Gastrocnemius medialis (tissue), 4 donors: ENCODE data around the gene GSTM3. TPM values are rescaled to one million over a fixed set of nuclear protein-coding genes. Genes with fewer than 3 reads are reported as not detected.
A peak's percentile ranks its signal among the peaks of the same experiment; 100 is the strongest.

ENCODE experiments used
- ATAC-seq, 2 donors: fragments of 150-250 bp; one replicate each; pipeline ENCODE4 v1.9.1; 2016
- DNase-seq, 2 donors: peaks; one replicate each; pipeline ENCODE4 v3.0.0-alpha.2; 2019
- H3K27ac ChIP-seq, 4 donors: fragments of 200-600 bp; sonication (generic); 1 replicate in 1 of 4; 2 replicates in 3 of 4; pipeline ENCODE4 v1.5.1; 2016 to 2018; ENCODE audit warnings: mild to moderate bottlenecking in 2 of 4, moderate library complexity in 1 of 4
- H3K27me3 ChIP-seq, 3 donors: fragments of 200-600 bp; sonication (generic) in 2 of 3; 1 replicate in 1 of 3; 2 replicates in 2 of 3; pipeline versions ENCODE4 v1.5.1 to v1.6.0; 2016 to 2019; ENCODE audit warnings: mild to moderate bottlenecking in 1 of 3, moderate library complexity in 1 of 3
- H3K36me3 ChIP-seq, 2 donors: fragments of 200-600 bp; sonication (generic) in 1 of 2; one replicate each; pipeline ENCODE4 v1.5.1; 2017 to 2018
- H3K4me1 ChIP-seq, 2 donors: fragments of 200-600 bp; sonication (generic) in 1 of 2; one replicate each; pipeline ENCODE4 v1.5.1; 2016 to 2017; ENCODE audit warnings: mild to moderate bottlenecking in 2 of 2
- H3K4me3 ChIP-seq, 4 donors: fragments of 200-600 bp; sonication (generic) in 3 of 4; 1 replicate in 1 of 4; 2 replicates in 3 of 4; pipeline ENCODE4 v1.5.1; 2016 to 2019; ENCODE audit warnings: mild to moderate bottlenecking in 2 of 4
- H3K9me3 ChIP-seq, 3 donors: fragments of 200-600 bp; sonication (generic) in 2 of 3; 1 replicate in 1 of 3; 2 replicates in 2 of 3; pipeline ENCODE4 v1.5.1; 2016 to 2019
- POLR2A ChIP-seq, 2 donors: fragments of 450-650 bp; IDR thresholded peaks; one replicate each; pipeline ENCODE4 v1.6.1; 2017; ENCODE audit warnings: antibody characterized with exemption in 2 of 2, mild to moderate bottlenecking in 2 of 2, moderate library complexity in 2 of 2
- in situ Hi-C, 4 donors: fragments of 200-750 bp; cut with MboI; loops; one replicate each; pipeline versions ENCODE4 v1.15.0 to v1.8.0; 2017; ENCODE audit warnings: low sequenced_read_pairs in 4 of 4
- intact Hi-C: fragments of 100-400 bp; cut with DNase I; formaldehyde crosslinking; loops from one replicate; pipeline ENCODE4 v1.15.1; 2023; ENCODE audit warnings: low total_unique reads
- total RNA-seq, 4 donors: library from RNA; depleted of rRNA; stranded (reverse); fragments of >200 nt; gene quantifications; one replicate each; pipeline versions ENCODE4 v1.1.0 to v1.2.3, GENCODE V29; 2016
- TF ChIP-seq, protein P1 (sequence below), 5 experiments: fragments of 450-650 bp in 3 of 5; fragments of 200-600 bp in 2 of 5; sonication (generic) in 2 of 5; IDR thresholded peaks in 4 of 5; conservative IDR thresholded peaks in 1 of 5; 1 replicate in 4 of 5; 2 replicates in 1 of 5; pipeline ENCODE4 v1.5.1; 2016 to 2019; ENCODE audit warnings: antibody characterized with exemption in 5 of 5, mild to moderate bottlenecking in 3 of 5, moderate library complexity in 3 of 5

Gene GSTM3
- total RNA-seq, 4 donors from 2014 or later = 54.2 to 85.6 (median 71.8) TPM

DNA sequence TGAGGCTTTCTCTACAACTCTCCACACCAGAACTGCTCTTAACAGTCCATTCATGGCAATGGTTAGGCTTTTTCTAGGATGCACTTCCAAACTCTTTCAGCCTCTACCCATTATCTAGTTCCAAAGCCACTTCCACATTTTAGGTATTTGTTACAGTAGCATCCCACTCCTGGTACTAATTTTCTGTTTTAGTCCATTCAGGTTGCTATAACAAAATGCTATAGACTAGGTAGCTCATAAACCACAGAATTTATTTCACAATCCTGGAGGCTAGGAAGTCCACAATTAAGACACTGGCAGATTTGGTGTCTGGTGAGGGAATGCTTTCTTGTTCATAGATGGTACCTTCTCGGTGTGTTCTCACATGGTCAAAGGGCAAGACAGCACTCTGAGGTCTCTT, 40.1 kb upstream of the GSTM3 start:
- H3K36me3 ChIP-seq = no peaks in the 10 kb centered on the region
- intact Hi-C loops (no loop called here), in situ Hi-C loops (no loop called here)
- no peak for ATAC-seq
- peaks cover 0 to under 1% of the 10 kb centered on the region in 2 donors for H3K4me1 ChIP-seq
- no peaks in the 10 kb centered on the region for H3K27me3 ChIP-seq
- no peak overlapping the region for H3K4me3 ChIP-seq
- TF ChIP-seq POLR2A (IDR thresholded peaks at IDR 0.05) = no peak
- TF ChIP-seq, protein P1, sequence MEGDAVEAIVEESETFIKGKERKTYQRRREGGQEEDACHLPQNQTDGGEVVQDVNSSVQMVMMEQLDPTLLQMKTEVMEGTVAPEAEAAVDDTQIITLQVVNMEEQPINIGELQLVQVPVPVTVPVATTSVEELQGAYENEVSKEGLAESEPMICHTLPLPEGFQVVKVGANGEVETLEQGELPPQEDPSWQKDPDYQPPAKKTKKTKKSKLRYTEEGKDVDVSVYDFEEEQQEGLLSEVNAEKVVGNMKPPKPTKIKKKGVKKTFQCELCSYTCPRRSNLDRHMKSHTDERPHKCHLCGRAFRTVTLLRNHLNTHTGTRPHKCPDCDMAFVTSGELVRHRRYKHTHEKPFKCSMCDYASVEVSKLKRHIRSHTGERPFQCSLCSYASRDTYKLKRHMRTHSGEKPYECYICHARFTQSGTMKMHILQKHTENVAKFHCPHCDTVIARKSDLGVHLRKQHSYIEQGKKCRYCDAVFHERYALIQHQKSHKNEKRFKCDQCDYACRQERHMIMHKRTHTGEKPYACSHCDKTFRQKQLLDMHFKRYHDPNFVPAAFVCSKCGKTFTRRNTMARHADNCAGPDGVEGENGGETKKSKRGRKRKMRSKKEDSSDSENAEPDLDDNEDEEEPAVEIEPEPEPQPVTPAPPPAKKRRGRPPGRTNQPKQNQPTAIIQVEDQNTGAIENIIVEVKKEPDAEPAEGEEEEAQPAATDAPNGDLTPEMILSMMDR (IDR thresholded peaks at IDR 0.05 in 4 of 5, conservative IDR thresholded peaks at IDR 0.05 in 1 of 5) = no peak
- H3K9me3 ChIP-seq = no peaks in the 10 kb centered on the region
- no peak for DNase-seq
- H3K27ac ChIP-seq = no peak overlapping the region

- DNase-seq = peak in 1 of 2 donors; percentile 8
- no peak for TF ChIP-seq POLR2A (IDR thresholded peaks at IDR 0.05)
- TF ChIP-seq, protein P1 (IDR thresholded peaks at IDR 0.05 in 4 of 5, conservative IDR thresholded peaks at IDR 0.05 in 1 of 5) = no peak
Observed at GRCh38 chr1:109777980-109778625, 37.3 kb upstream of the GSTM3 start.

GRCh38 chr1:109777436-109777835, 36.6 kb upstream of the GSTM3 start:
- H3K4me1 ChIP-seq = peaks cover 0 to 3% of the 10 kb centered on the region in 2 donors
- no peak for TF ChIP-seq POLR2A (IDR thresholded peaks at IDR 0.05)
- TF ChIP-seq, protein P1 (IDR thresholded peaks at IDR 0.05 in 4 of 5, conservative IDR thresholded peaks at IDR 0.05 in 1 of 5) = no peak
- intact Hi-C loops = no loop called here
- DNase-seq (peak in 1 of 2 donors; percentile 12), ATAC-seq (no peak)
- H3K27ac ChIP-seq = no peak overlapping the region
- H3K4me3 ChIP-seq = no peak overlapping the region
- no peaks in the 10 kb centered on the region for H3K36me3 ChIP-seq
- no peaks in the 10 kb centered on the region for H3K27me3 ChIP-seq
- no peaks in the 10 kb centered on the region for H3K9me3 ChIP-seq
- in situ Hi-C loops = loop anchor here (5.0 to 10.0 kb wide), 4 partner anchors 200 to 233 kb away; partner anchors contain the start of genes AHCYL1 (in 2 of the 4) and GNAI3 (in 2 of the 4)

More at GRCh38 chr1:109777980-109778625, 37.3 kb upstream of the GSTM3 start:
- no peaks in the 10 kb centered on the region for H3K9me3 ChIP-seq
- in situ Hi-C loops (loop anchor here (5.0 to 10.0 kb wide), 4 partner anchors 199 to 233 kb away; partner anchors contain the start of genes AHCYL1 (in 2 of the 4) and GNAI3 (in 2 of the 4)), intact Hi-C loops (no loop called here)
- H3K4me3 ChIP-seq = no peak overlapping the region
- H3K36me3 ChIP-seq = no peaks in the 10 kb centered on the region
- H3K27me3 ChIP-seq = no peaks in the 10 kb centered on the region
- H3K4me1 ChIP-seq = peaks cover 0 to 3% of the 10 kb centered on the region in 2 donors
- no peak for ATAC-seq
- no peak overlapping the region for H3K27ac ChIP-seq

GRCh38 chr1:109776911-109777310, 36.1 kb upstream of the GSTM3 start:
- intact Hi-C loops = loop anchor here (1.0 kb wide), 1 partner anchor 207 kb away; the partner anchor contains the start of gene AHCYL1
- H3K36me3 ChIP-seq = no peaks in the 10 kb centered on the region
- no peaks in the 10 kb centered on the region for H3K9me3 ChIP-seq
- DNase-seq (peak; percentile 47 to 76), ATAC-seq (peak; percentile 79 to 81)
- no peak overlapping the region for H3K4me3 ChIP-seq
- TF ChIP-seq POLR2A (IDR thresholded peaks at IDR 0.05) = no peak
- TF ChIP-seq, protein P1 (IDR thresholded peaks at IDR 0.05 in 4 of 5, conservative IDR thresholded peaks at IDR 0.05 in 1 of 5) = peak; percentile 94 to 98 (median 98)
- no peaks in the 10 kb centered on the region for H3K27me3 ChIP-seq
- peaks cover 0 to 3% of the 10 kb centered on the region in 2 donors for H3K4me1 ChIP-seq
- H3K27ac ChIP-seq = peak overlapping the region in 1 of 4 donors; percentile 13
- in situ Hi-C loops = loop anchor here (5.0 to 10.0 kb wide), 4 partner anchors 200 to 232 kb away; partner anchors contain the start of genes AHCYL1 (in 2 of the 4) and GNAI3 (in 2 of the 4)
